H1 (cell line): ENCODE measurements around the gene MAP3K6. TPM values are rescaled to one million over a fixed set of nuclear protein-coding genes. Genes with fewer than 3 reads are reported as not detected.

Experiments used
- CTCF ChIA-PET: fragments of 300-600 bp; sonication (Branson Sonifier 250); formaldehyde crosslinking; loops from one replicate; lab custom pipeline; 2021; ENCODE audit not compliant: partially characterized antibody; lab: Charles Lee
- POLR2A ChIA-PET: fragments of 300-600 bp; sonication (Branson Sonifier 250); formaldehyde crosslinking; loops from one replicate; lab custom pipeline; 2021; ENCODE audit warnings: inconsistent platforms; ENCODE audit not compliant: partially characterized antibody; lab: Charles Lee
- DNase-seq, 2 experiments: peaks; one replicate each; pipeline versions ENCODE4 v3.0.0 to v3.0.0-alpha.2; 2010 to 2022; ENCODE audit warnings: low spot score in 2 of 2, low read depth in 1 of 2, mixed read lengths in 1 of 2
- FAIRE-seq: peaks from 2 replicates; lab custom pipeline; 2011; peaks lifted over from hg19 to GRCh38; lab: Jason Lieb, UNC
- H2AFZ ChIP-seq: 2 replicates; pipeline ENCODE4 v1.8.1; 2012; ENCODE audit warnings: low read length, inconsistent platforms
- H2AK5ac ChIP-seq: 2 replicates; pipeline ENCODE4 v1.6.1; 2013; ENCODE audit warnings: low read depth, low read length
- H2BK120ac ChIP-seq: replicated peaks from 2 replicates; pipeline ENCODE3; 2013; ENCODE audit warnings: low read depth, low read length, inconsistent platforms
- H2BK12ac ChIP-seq: 2 replicates; pipeline ENCODE4 v1.6.1; 2013; ENCODE audit warnings: low read depth, low read length
- H2BK15ac ChIP-seq: 2 replicates; pipeline ENCODE4 v1.6.1; 2013; ENCODE audit warnings: low read length
- H2BK20ac ChIP-seq: 2 replicates; pipeline ENCODE4 v1.6.1; 2013; ENCODE audit warnings: low read length
- H2BK5ac ChIP-seq: 2 replicates; pipeline ENCODE4 v1.6.1; 2013; ENCODE audit warnings: low read depth, low read length
- H3K14ac ChIP-seq: 2 replicates; pipeline ENCODE4 v1.6.1; 2013; ENCODE audit warnings: inconsistent platforms; ENCODE audit not compliant: insufficient read length
- H3K18ac ChIP-seq: 2 replicates; pipeline ENCODE4 v1.6.1; 2013; ENCODE audit warnings: low read length; ENCODE audit errors: extremely low read depth
- H3K23ac ChIP-seq: 2 replicates; pipeline ENCODE4 v1.6.1; 2013; ENCODE audit warnings: inconsistent platforms; ENCODE audit not compliant: insufficient read length
- H3K23me2 ChIP-seq: 2 replicates; pipeline ENCODE4 v1.6.1; 2013; ENCODE audit warnings: low read depth, low read length
- H3K27ac ChIP-seq: 2 replicates; pipeline ENCODE4 v1.6.1; 2011; ENCODE audit warnings: low read depth, low read length, inconsistent platforms
- H3K27me3 ChIP-seq, 4 experiments: replicated peaks in 1 of 4; 1 replicate in 1 of 4; 2 replicates in 3 of 4; pipeline versions ENCODE4 v1.6.1 to v1.8.1; 2011 to 2013; ENCODE audit warnings: low read length in 3 of 4, mild to moderate bottlenecking in 3 of 4, inconsistent platforms in 2 of 4, mixed read lengths in 2 of 4, moderate library complexity in 1 of 4; ENCODE audit not compliant: control insufficient read depth in 3 of 4, insufficient read depth in 3 of 4; ENCODE audit errors: extremely low read depth in 1 of 4
- H3K36me3 ChIP-seq, 4 experiments: 2 replicates each; pipeline versions ENCODE4 v1.6.1 to v1.8.1; 2011 to 2013; ENCODE audit warnings: mild to moderate bottlenecking in 4 of 4, low read length in 3 of 4, moderate library complexity in 2 of 4, control low read depth in 1 of 4, inconsistent platforms in 1 of 4; ENCODE audit not compliant: insufficient read depth in 4 of 4, control insufficient read depth in 2 of 4
- H3K4ac ChIP-seq: replicated peaks from 2 replicates; pipeline ENCODE3; 2013; ENCODE audit warnings: low read length, low read depth, mixed read lengths, inconsistent platforms; ENCODE audit not compliant: insufficient read length
- H3K4me1 ChIP-seq, 4 experiments: replicated peaks in 1 of 4; 1 replicate in 1 of 4; 2 replicates in 3 of 4; pipeline versions ENCODE4 v1.6.1 to v1.8.1; 2011 to 2013; ENCODE audit warnings: low read length in 3 of 4, inconsistent platforms in 2 of 4, mixed read lengths in 1 of 4; ENCODE audit not compliant: insufficient read depth in 4 of 4, control insufficient read depth in 3 of 4
- H3K4me2 ChIP-seq, 2 experiments: 2 replicates each; pipeline versions ENCODE4 v1.6.1 to v1.8.1; 2011 to 2013; ENCODE audit warnings: low read depth in 2 of 2, low read length in 2 of 2, control low read depth in 1 of 2, inconsistent platforms in 1 of 2, mild to moderate bottlenecking in 1 of 2; ENCODE audit not compliant: insufficient read depth in 1 of 2
- H3K4me3 ChIP-seq, 4 experiments: fragments of 200-600, 300-600 bp in 1 of 4; sonication (generic), shearing (Covaris generic), sonication (Bioruptor Twin) in 1 of 4; 2 replicates each; pipeline versions ENCODE4 v1.5.1 to v1.8.1; 2011 to 2016; ENCODE audit warnings: low read length in 4 of 4, low read depth in 3 of 4, control low read depth in 2 of 4, inconsistent platforms in 2 of 4, mild to moderate bottlenecking in 2 of 4, mixed read lengths in 1 of 4, moderate library complexity in 1 of 4; ENCODE audit not compliant: insufficient read depth in 2 of 4; ENCODE audit errors: extremely low read depth in 1 of 4
- H3K56ac ChIP-seq: replicated peaks from 2 replicates; pipeline ENCODE3; 2013; ENCODE audit warnings: low read depth, mild to moderate bottlenecking, mixed read lengths, low read length, inconsistent platforms; ENCODE audit not compliant: insufficient read length
- H3K79me1 ChIP-seq: 2 replicates; pipeline ENCODE4 v1.6.1; 2013; ENCODE audit warnings: low read depth, low read length, control low read depth
- H3K79me2 ChIP-seq, 2 experiments: 2 replicates each; pipeline versions ENCODE4 v1.6.1 to v1.8.1; 2012 to 2013; ENCODE audit warnings: low read length in 2 of 2, mild to moderate bottlenecking in 2 of 2, inconsistent platforms in 1 of 2; ENCODE audit not compliant: insufficient read depth in 2 of 2, control insufficient read depth in 1 of 2
- H3K9ac ChIP-seq, 4 experiments: replicated peaks in 1 of 4; 1 replicate in 1 of 4; 2 replicates in 3 of 4; pipeline versions ENCODE4 v1.6.1 to v1.8.1; 2011 to 2013; ENCODE audit warnings: low read depth in 3 of 4, low read length in 3 of 4, control low read depth in 2 of 4, mild to moderate bottlenecking in 2 of 4, moderate library complexity in 2 of 4, inconsistent platforms in 1 of 4; ENCODE audit errors: extremely low read depth in 1 of 4
- H3K9me3 ChIP-seq, 2 experiments: 2 replicates each; pipeline versions ENCODE4 v1.6.1 to v1.8.1; 2012 to 2013; ENCODE audit warnings: mild to moderate bottlenecking in 2 of 2, moderate library complexity in 2 of 2, control low read depth in 1 of 2, inconsistent platforms in 1 of 2, low read depth in 1 of 2, low read length in 1 of 2, mixed read lengths in 1 of 2; ENCODE audit not compliant: insufficient read depth in 2 of 2
- H4K20me1 ChIP-seq, 2 experiments: replicated peaks in 1 of 2; 2 replicates each; pipeline versions ENCODE3 to v1.8.1; 2011 to 2013; ENCODE audit warnings: inconsistent platforms in 2 of 2, low read length in 2 of 2, mild to moderate bottlenecking in 1 of 2; ENCODE audit not compliant: insufficient read depth in 2 of 2, control insufficient read depth in 1 of 2
- H4K5ac ChIP-seq: 2 replicates; pipeline ENCODE4 v1.6.1; 2013; ENCODE audit warnings: low read length, low read depth, mixed read lengths, inconsistent platforms; ENCODE audit not compliant: insufficient read length
- H4K8ac ChIP-seq: 2 replicates; pipeline ENCODE4 v1.8.0; 2013; ENCODE audit warnings: mild to moderate bottlenecking, moderate library complexity, low read length, inconsistent platforms; ENCODE audit not compliant: insufficient read depth; ENCODE audit errors: extremely low read depth
- H4K91ac ChIP-seq: replicated peaks from 2 replicates; pipeline ENCODE3; 2013; ENCODE audit warnings: low read length, mixed read lengths, inconsistent platforms; ENCODE audit not compliant: insufficient read length
- CTBP2 ChIP-seq: IDR thresholded peaks from 2 replicates; pipeline ENCODE4 v1.7.0; 2011; ENCODE audit warnings: borderline replicate concordance, mild to moderate bottlenecking, moderate library complexity, mixed read lengths, low read length; ENCODE audit not compliant: insufficient read depth, insufficient read length
- SP4 ChIP-seq: IDR thresholded peaks from 2 replicates; pipeline ENCODE4 v1.6.1; 2012; ENCODE audit warnings: low read length, inconsistent platforms
- SUZ12 ChIP-seq: fragments of 200-600 bp; sonication (generic); IDR thresholded peaks from 2 replicates; pipeline ENCODE4 v1.6.1; 2012; ENCODE audit warnings: mild to moderate bottlenecking, inconsistent platforms, low read length, moderate library complexity, mixed read lengths
- WGBS, 2 experiments: shearing (Covaris generic) in 1 of 2; methylation state at CpG; one replicate each; pipeline versions ENCODE4 v1.1.6 to v1.1.7; 2013 to 2015; ENCODE audit warnings: low lambda C conversion rate in 2 of 2, mixed read lengths in 2 of 2, inconsistent platforms in 1 of 2, low coverage in 1 of 2, missing lambda C conversion rate in 1 of 2; ENCODE audit not compliant: insufficient replicate concordance in 2 of 2, insufficient coverage in 1 of 2, insufficient read length in 1 of 2; ENCODE audit errors: extremely low coverage in 1 of 2, missing lambda C conversion rate in 1 of 2; 5-methylcytosine and 5-hydroxymethylcytosine counted together
- polyA plus RNA-seq, 7 experiments: library from polyadenylated mRNA; depleted of rRNA in 3 of 7; stranded (reverse) in 5 of 7; unstranded in 2 of 7; fragments of >200 nt in 5 of 7; fragments of 200-250 nt in 2 of 7; gene quantifications; 1 replicate in 5 of 7; 2 replicates in 1 of 7; 4 replicates in 1 of 7; pipeline versions ENCODE4 v1.2.1 to v1.2.3, GENCODE V29; 2011 to 2013; ENCODE audit warnings: missing spikeins in 2 of 7, mixed read lengths in 2 of 7
- total RNA-seq: library from RNA; stranded (reverse); fragmentation: NEBNext Ultra II Directional; extraction: Animal tissue kit (Norgen Biotek cat#: 25700); gene quantifications from 2 replicates; pipeline ENCODE4 v1.2.1, GENCODE V29; 2021

The MAP3K6 gene
- total and polyA plus RNA-seq, 2 of the 8 experiments (the other 6 are each of a cell fraction or from before 2014, with no cell fraction given) = 7.4 to 7.6 TPM

DNA sequence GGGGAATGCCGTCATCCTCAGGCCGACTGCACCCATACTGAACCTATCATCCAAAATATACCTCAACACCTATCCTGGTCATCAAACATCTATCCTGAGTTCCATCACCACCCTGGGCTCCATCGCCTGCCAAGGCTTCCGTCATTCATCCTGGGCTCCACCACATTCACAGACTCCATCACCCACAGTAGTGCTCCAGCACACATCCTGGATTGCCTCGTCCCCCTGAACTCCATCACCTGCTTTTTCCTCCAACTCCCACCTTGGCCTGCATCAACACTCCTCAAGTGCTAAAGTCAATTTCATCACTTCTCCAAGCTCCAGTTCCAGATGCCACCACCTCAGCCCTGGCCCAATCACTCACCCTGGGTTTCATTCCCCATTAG is 7.8 kb downstream of the MAP3K6 start:
- no peaks in the 10 kb centered on the region for H3K36me3 ChIP-seq
- no peak overlapping the region for H2BK120ac ChIP-seq
- CTCF ChIA-PET = interaction anchor here (0.5 to 28.8 kb wide), 13 partner anchors 9 to 559 kb away, joined by 3 to 625 read pairs (median 17); partner anchors contain the start of genes CD164L2, FCN3, GPR3 and MAP3K6
- H3K18ac ChIP-seq = no peak overlapping the region
- H2BK5ac ChIP-seq = no peak overlapping the region
- H2AFZ ChIP-seq = no peak overlapping the region
- H3K27me3 ChIP-seq = peaks cover 12 to 47% (median 36%) of the 10 kb centered on the region in 4 experiments
- WGBS, 2 experiments = 90% methylated on average over 5 of the region's 5 CpGs; no CpG with 5 or more reads in 1 of the 2 experiments
- POLR2A ChIA-PET = interaction anchor here (1.4 to 10.3 kb wide), 2 partner anchors 6 to 10 kb away, joined by 4 to 101 read pairs; no protein-coding TSS in a partner anchor
- no peak overlapping the region for H3K23ac ChIP-seq
- H3K27ac ChIP-seq = no peak overlapping the region
- H4K8ac ChIP-seq = no peak overlapping the region
- H3K23me2 ChIP-seq = peaks cover 14% of the 10 kb centered on the region
- no peak overlapping the region for H3K9ac ChIP-seq
- no peak overlapping the region for H3K4me3 ChIP-seq
- H4K5ac ChIP-seq = no peak overlapping the region
- H3K4me1 ChIP-seq = peaks cover 0 to 14% (median 7%) of the 10 kb centered on the region in 4 experiments; a peak in 6 of 7 replicates
- 0 out of 2 replicates have a peak overlapping the region, but pooled peaks have one; percentile 46 for H2AK5ac ChIP-seq
- no peaks in the 10 kb centered on the region for H3K79me2 ChIP-seq
- H3K56ac ChIP-seq = no peak overlapping the region
- H2BK20ac ChIP-seq = no peak overlapping the region
- H2BK12ac ChIP-seq = no peak overlapping the region
- no peaks in the 10 kb centered on the region for H3K79me1 ChIP-seq
- peaks cover 0 to 10% of the 10 kb centered on the region in 2 experiments for H4K20me1 ChIP-seq
- H4K91ac ChIP-seq = no peak overlapping the region
- no peak overlapping the region for H3K14ac ChIP-seq
- DNase-seq (no peak), FAIRE-seq (no peak)
- no peaks in the 10 kb centered on the region for H3K9me3 ChIP-seq
- peak overlapping the region; percentile 72; the same call in 1 of the 2 replicates for H2BK15ac ChIP-seq
- TF ChIP-seq SUZ12 (no peak), CTBP2 (no peak), SP4 (no peak)
- H3K4me2 ChIP-seq = no peak overlapping the region; a peak in 1 of 4 replicates
- H3K4ac ChIP-seq = no peak overlapping the region
